Neutrophil (primary cell): Measurements from ENCODE around the gene GPR132.

ENCODE experiments used
- H3K27ac ChIP-seq: fragments of 200-600 bp; sonication (generic); 2 replicates; pipeline ENCODE4 v1.5.1; 2016; ENCODE audit warnings: mild to moderate bottlenecking, moderate library complexity
- H3K27me3 ChIP-seq: fragments of 200-600 bp; sonication (generic); 2 replicates; pipeline ENCODE4 v1.6.0; 2016; ENCODE audit warnings: mild to moderate bottlenecking
- H3K36me3 ChIP-seq: fragments of 200-600 bp; sonication (generic); 2 replicates; pipeline ENCODE4 v1.5.1; 2017
- H3K4me1 ChIP-seq, 2 experiments: fragments of 200-600 bp in 1 of 2; sonication (generic) in 1 of 2; 1 replicate in 1 of 2; 2 replicates in 1 of 2; pipeline versions ENCODE4 v1.5.1 to v1.6.1; 2013 to 2016; ENCODE audit warnings: low read depth in 1 of 2, low read length in 1 of 2, mild to moderate bottlenecking in 1 of 2, moderate library complexity in 1 of 2; ENCODE audit not compliant: control insufficient read depth in 1 of 2, insufficient read depth in 1 of 2
- H3K4me3 ChIP-seq, 2 experiments: fragments of 200-600 bp in 1 of 2; sonication (generic) in 1 of 2; 1 replicate in 1 of 2; 2 replicates in 1 of 2; pipeline ENCODE4 v1.5.1; 2013 to 2016; ENCODE audit warnings: low read depth in 1 of 2, low read length in 1 of 2, mild to moderate bottlenecking in 1 of 2, moderate library complexity in 1 of 2
- H3K9me3 ChIP-seq: fragments of 200-600 bp; sonication (generic); 2 replicates; pipeline ENCODE4 v1.5.1; 2016
- TF ChIP-seq, protein P1 (sequence below): fragments of 200-600 bp; sonication (generic); IDR thresholded peaks from 2 replicates; pipeline ENCODE4 v1.5.1; 2016; ENCODE audit warnings: antibody characterized with exemption

The GPR132 gene

GRCh38 chr14:105097794-105098127, 32.5 kb upstream of the GPR132 start:
- no peak overlapping the region for H3K27ac ChIP-seq
- TF ChIP-seq, protein P1, sequence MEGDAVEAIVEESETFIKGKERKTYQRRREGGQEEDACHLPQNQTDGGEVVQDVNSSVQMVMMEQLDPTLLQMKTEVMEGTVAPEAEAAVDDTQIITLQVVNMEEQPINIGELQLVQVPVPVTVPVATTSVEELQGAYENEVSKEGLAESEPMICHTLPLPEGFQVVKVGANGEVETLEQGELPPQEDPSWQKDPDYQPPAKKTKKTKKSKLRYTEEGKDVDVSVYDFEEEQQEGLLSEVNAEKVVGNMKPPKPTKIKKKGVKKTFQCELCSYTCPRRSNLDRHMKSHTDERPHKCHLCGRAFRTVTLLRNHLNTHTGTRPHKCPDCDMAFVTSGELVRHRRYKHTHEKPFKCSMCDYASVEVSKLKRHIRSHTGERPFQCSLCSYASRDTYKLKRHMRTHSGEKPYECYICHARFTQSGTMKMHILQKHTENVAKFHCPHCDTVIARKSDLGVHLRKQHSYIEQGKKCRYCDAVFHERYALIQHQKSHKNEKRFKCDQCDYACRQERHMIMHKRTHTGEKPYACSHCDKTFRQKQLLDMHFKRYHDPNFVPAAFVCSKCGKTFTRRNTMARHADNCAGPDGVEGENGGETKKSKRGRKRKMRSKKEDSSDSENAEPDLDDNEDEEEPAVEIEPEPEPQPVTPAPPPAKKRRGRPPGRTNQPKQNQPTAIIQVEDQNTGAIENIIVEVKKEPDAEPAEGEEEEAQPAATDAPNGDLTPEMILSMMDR = no peak
- peaks cover 62% of the 10 kb centered on the region for H3K27me3 ChIP-seq
- no peak overlapping the region for H3K4me3 ChIP-seq
- H3K9me3 ChIP-seq = no peaks in the 10 kb centered on the region
- peaks cover 7 to 10% of the 10 kb centered on the region in 2 experiments for H3K4me1 ChIP-seq
- H3K36me3 ChIP-seq = no peaks in the 10 kb centered on the region

GRCh38 chr14:105096206-105096875, 31.1 kb upstream of the GPR132 start:
- Histone ChIP-seq H3K36me3 (no peaks in the 10 kb centered on the region), H3K4me3 (no peak overlapping the region), H3K4me1 (peaks cover 7 to 13% of the 10 kb centered on the region in 2 experiments), H3K27me3 (peaks cover 62% of the 10 kb centered on the region), H3K27ac (no peak overlapping the region), H3K9me3 (no peaks in the 10 kb centered on the region)
- TF ChIP-seq, protein P1 = no peak

- Histone ChIP-seq H3K36me3 (no peaks in the 10 kb centered on the region), H3K9me3 (no peaks in the 10 kb centered on the region), H3K27ac (no peak overlapping the region), H3K4me3 (no peak overlapping the region), H3K4me1 (peaks cover 7 to 13% of the 10 kb centered on the region in 2 experiments), H3K27me3 (peaks cover 66% of the 10 kb centered on the region)
- TF ChIP-seq, protein P1 = no peak
Observed at GRCh38 chr14:105095236-105095805, 30.1 kb upstream of the GPR132 start.

GRCh38 chr14:105094193-105094907, 29.1 kb upstream of the GPR132 start:
- Histone ChIP-seq H3K4me3 (no peak overlapping the region), H3K9me3 (no peaks in the 10 kb centered on the region), H3K27me3 (peaks cover 68% of the 10 kb centered on the region), H3K36me3 (no peaks in the 10 kb centered on the region), H3K27ac (no peak overlapping the region), H3K4me1 (peaks cover 7 to 13% of the 10 kb centered on the region in 2 experiments)
- TF ChIP-seq, protein P1 = no peak

DNA sequence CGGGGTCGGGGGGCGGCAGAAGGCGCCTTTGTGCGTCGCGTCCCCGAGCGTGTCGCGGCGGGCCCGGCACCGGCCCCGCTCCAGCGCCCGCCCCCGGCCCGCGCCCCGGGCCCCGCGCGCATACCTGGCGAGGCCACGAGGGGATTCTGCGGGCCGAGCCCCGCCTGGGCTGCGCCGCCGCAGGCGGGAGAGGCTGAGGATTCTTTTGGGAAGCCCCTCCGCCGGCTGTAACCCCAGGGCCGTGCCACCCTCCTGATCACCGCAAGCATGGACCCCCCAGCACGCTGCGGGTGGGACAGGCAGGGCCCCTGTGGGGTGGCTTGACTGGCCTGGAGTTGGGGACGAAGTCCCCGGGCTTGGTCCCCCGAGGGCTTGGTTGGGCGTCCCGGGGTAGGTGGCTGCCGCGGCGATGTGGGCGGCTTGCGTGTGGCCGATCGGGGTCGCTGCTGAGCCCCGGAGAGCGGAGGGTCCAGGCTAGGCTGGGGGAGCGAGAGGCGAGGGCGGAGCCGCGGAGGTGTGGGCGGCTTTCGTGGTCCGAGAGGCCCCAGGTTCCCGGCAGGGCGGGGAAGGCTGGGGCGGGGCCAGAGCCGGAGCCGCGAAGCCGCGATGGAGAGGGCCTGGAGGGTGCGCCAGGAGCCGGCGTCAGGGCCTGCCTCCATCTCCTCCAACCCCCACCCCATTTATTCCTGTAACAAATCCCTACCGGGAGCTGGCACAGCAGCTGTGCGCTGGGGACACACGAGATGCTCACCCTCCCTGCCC, 28.4 kb upstream of the GPR132 start:
- H3K27me3 ChIP-seq = peaks cover 76% of the 10 kb centered on the region
- H3K4me1 ChIP-seq = peaks cover 7 to 13% of the 10 kb centered on the region in 2 experiments
- TF ChIP-seq, protein P1 = no peak
- no peak overlapping the region for H3K27ac ChIP-seq
- peak overlapping the region; percentile 32 to 42 for H3K4me3 ChIP-seq
- no peaks in the 10 kb centered on the region for H3K9me3 ChIP-seq
- H3K36me3 ChIP-seq = no peaks in the 10 kb centered on the region
